ENCODE measurements around the gene UNC119B.

- TF ChIP-seq POLR2AphosphoS5 (IDR thresholded peaks at IDR 0.05; ENCODE audit: low read depth, low read length) (no peak), REST (IDR thresholded peaks at IDR 0.05; ENCODE audit: low read depth) (no peak), FOSL1 (IDR thresholded peaks at IDR 0.05; ENCODE audit: low read depth) (no peak), CTCF (IDR thresholded peaks at IDR 0.05 in 2 of 3, conservative IDR thresholded peaks at IDR 0.05 in 1 of 3; ENCODE audit: borderline replicate concordance in 1 of 3, insufficient read depth in 1 of 3, low read depth in 2 of 3, low read length in 2 of 3) (no peak), RAD21 (IDR thresholded peaks at IDR 0.05; ENCODE audit: low read depth) (no peak), POLR2A (IDR thresholded peaks at IDR 0.05; ENCODE audit: borderline replicate concordance, extremely low read depth, insufficient read depth, insufficient read length) (no peak), ZNF274 (IDR thresholded peaks at IDR 0.05; ENCODE audit: low read depth, low read length) (no peak), TCF7L2 (IDR thresholded peaks at IDR 0.05; ENCODE audit: borderline replicate concordance, extremely low read depth, insufficient read depth, insufficient read length) (no peak), CEBPB (IDR thresholded peaks at IDR 0.05; ENCODE audit: low read depth) (no peak), EZH2 (IDR thresholded peaks at IDR 0.05) (no peak), MAX (IDR thresholded peaks at IDR 0.05) (no peak)
These were observed 21.7 kb upstream of the UNC119B start for GRCh38 chr12:120688527-120689071.

Measured in HCT116 (cell line).